SK-N-SH treated with all-trans-retinoic acid at 6 μM for 48 hours (cell line): ENCODE results near the gene ALOX15.
"Not testable (repeated sequence)": the region's sequence is repeated elsewhere in the genome, so short reads cannot be mapped to it uniquely, and the experiment has no call there.

ENCODE experiments used
- ATAC-seq: fragments of 200-7000 bp; cut with Tn5 transposase; 3 replicates; pipeline ENCODE4 v1.9.1; 2020; ENCODE audit warnings: mild to moderate bottlenecking, moderate library complexity
- ARNTL ChIP-seq: fragments of 450-650 bp; formaldehyde crosslinking; IDR thresholded peaks from 2 replicates; pipeline ENCODE4 v1.5.0; 2020; ENCODE audit warnings: low read depth, mild to moderate bottlenecking, moderate library complexity, borderline replicate concordance
- CSDC2 ChIP-seq: fragments of 250-450 bp; sonication (Bioruptor Pico); IDR thresholded peaks from 2 replicates; pipeline ENCODE4 v1.5.0; 2020; ENCODE audit warnings: mild to moderate bottlenecking, moderate library complexity
- ESRRG ChIP-seq: fragments of 250-450 bp; sonication (Bioruptor Pico); IDR thresholded peaks from 2 replicates; pipeline ENCODE4 v1.6.1; 2021; ENCODE audit warnings: mild to moderate bottlenecking
- GLIS3 ChIP-seq: fragments of 250-450 bp; sonication (Bioruptor Pico); IDR thresholded peaks from 2 replicates; pipeline ENCODE4 v1.5.0; 2020; ENCODE audit warnings: mild to moderate bottlenecking, moderate library complexity
- ISL1 ChIP-seq: fragments of 250-450 bp; sonication (Bioruptor Pico); IDR thresholded peaks from 2 replicates; pipeline ENCODE4 v2.1.2; 2022; ENCODE audit warnings: mild to moderate bottlenecking, moderate library complexity
- OSR1 ChIP-seq: fragments of 250-450 bp; sonication (Bioruptor Pico); IDR thresholded peaks from 2 replicates; pipeline ENCODE4 v1.8.0; 2022; ENCODE audit warnings: moderate library complexity, mild to moderate bottlenecking, inconsistent platforms
- PATZ1 ChIP-seq: fragments of 250-450 bp; sonication (Bioruptor Pico); IDR thresholded peaks from 2 replicates; pipeline ENCODE4 v1.8.0; 2020; ENCODE audit warnings: mild to moderate bottlenecking, moderate library complexity, borderline replicate concordance
- POU6F1 ChIP-seq: fragments of 250-450 bp; sonication (Bioruptor Pico); IDR thresholded peaks from 2 replicates; pipeline ENCODE4 v1.8.0; 2021; ENCODE audit warnings: low read depth, mild to moderate bottlenecking, moderate library complexity, borderline replicate concordance
- PPARA ChIP-seq: fragments of 250-450 bp; sonication (Bioruptor Pico); IDR thresholded peaks from 2 replicates; pipeline ENCODE4 v1.5.0; 2020; ENCODE audit warnings: mild to moderate bottlenecking, borderline replicate concordance
- RARB ChIP-seq: fragments of 250-450 bp; sonication (Bioruptor Pico); IDR thresholded peaks from 2 replicates; pipeline ENCODE4 v1.8.0; 2021; ENCODE audit warnings: mild to moderate bottlenecking, moderate library complexity
- SNAI2 ChIP-seq: fragments of 250-450 bp; sonication (Bioruptor Pico); IDR thresholded peaks from 2 replicates; pipeline ENCODE4 v1.5.0; 2020; ENCODE audit warnings: mild to moderate bottlenecking, moderate library complexity
- TCF4 ChIP-seq: fragments of 250-450 bp; sonication (Bioruptor Pico); IDR thresholded peaks from 2 replicates; pipeline ENCODE4 v1.8.0; 2021; ENCODE audit warnings: mild to moderate bottlenecking, moderate library complexity, borderline replicate concordance
- ZC3H10 ChIP-seq: fragments of 250-450 bp; sonication (Bioruptor Pico); IDR thresholded peaks from 2 replicates; pipeline ENCODE4 v1.5.1; 2021; ENCODE audit warnings: mild to moderate bottlenecking, moderate library complexity
- ZFP3 ChIP-seq: fragments of 250-450 bp; sonication (Bioruptor Pico); IDR thresholded peaks from 2 replicates; pipeline ENCODE4 v1.5.0; 2020; ENCODE audit warnings: mild to moderate bottlenecking, moderate library complexity
- ZFP30 ChIP-seq: fragments of 450-650 bp; formaldehyde crosslinking; IDR thresholded peaks from 2 replicates; pipeline ENCODE4 v1.5.0; 2022; ENCODE audit warnings: mild to moderate bottlenecking, moderate library complexity
- ZNF565 ChIP-seq: fragments of 450-650 bp; formaldehyde crosslinking; conservative IDR thresholded peaks from 2 replicates; pipeline ENCODE4 v1.5.0; 2020; ENCODE audit warnings: low read depth, mild to moderate bottlenecking, moderate library complexity
- ZNF70 ChIP-seq: fragments of 450-650 bp; formaldehyde crosslinking; IDR thresholded peaks from 2 replicates; pipeline ENCODE4 v1.5.0; 2020; ENCODE audit warnings: mild to moderate bottlenecking, moderate library complexity
- ZNF8 ChIP-seq: fragments of 450-650 bp; formaldehyde crosslinking; IDR thresholded peaks from 2 replicates; pipeline ENCODE4 v1.5.0; 2020; ENCODE audit warnings: mild to moderate bottlenecking, moderate library complexity
- TF ChIP-seq, protein P1 (sequence below): fragments of 250-450 bp; sonication (Bioruptor Pico); IDR thresholded peaks from 2 replicates; pipeline ENCODE4 v1.5.1; 2020; ENCODE audit warnings: low read depth, mild to moderate bottlenecking, moderate library complexity
- TF ChIP-seq, protein P2 (sequence below): fragments of 250-450 bp; sonication (Bioruptor Pico); IDR thresholded peaks from 2 replicates; pipeline ENCODE4 v1.5.0; 2020; ENCODE audit warnings: mild to moderate bottlenecking, moderate library complexity

The ALOX15 gene

DNA sequence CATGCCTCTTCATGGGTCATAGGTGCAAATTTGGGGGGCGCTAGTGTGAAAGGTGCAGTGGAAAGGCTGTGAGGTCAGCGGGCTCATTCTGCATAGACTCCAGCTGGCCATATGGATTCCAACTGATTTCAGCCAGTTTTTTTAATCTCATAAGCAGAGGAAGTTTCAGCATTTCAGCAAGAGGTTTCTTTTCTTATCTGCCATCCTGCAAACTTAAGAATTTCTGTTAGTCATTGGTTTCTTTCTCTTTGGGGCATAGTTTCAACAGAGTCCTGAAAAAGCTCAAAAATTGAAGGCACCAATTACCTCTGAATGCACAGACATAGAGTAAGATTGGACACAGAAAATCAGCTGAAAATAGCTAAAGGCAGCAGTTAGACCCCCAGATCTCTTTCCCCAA is 16.2 kb upstream of the ALOX15 start:
- TF ChIP-seq OSR1: no peak
- TF ChIP-seq ESRRG (CRISPR knock-in tag): no peak
- TF ChIP-seq, protein P1, sequence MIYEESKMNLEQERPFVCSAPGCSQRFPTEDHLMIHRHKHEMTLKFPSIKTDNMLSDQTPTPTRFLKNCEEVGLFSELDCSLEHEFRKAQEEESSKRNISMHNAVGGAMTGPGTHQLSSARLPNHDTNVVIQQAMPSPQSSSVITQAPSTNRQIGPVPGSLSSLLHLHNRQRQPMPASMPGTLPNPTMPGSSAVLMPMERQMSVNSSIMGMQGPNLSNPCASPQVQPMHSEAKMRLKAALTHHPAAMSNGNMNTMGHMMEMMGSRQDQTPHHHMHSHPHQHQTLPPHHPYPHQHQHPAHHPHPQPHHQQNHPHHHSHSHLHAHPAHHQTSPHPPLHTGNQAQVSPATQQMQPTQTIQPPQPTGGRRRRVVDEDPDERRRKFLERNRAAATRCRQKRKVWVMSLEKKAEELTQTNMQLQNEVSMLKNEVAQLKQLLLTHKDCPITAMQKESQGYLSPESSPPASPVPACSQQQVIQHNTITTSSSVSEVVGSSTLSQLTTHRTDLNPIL (CRISPR knock-in tag): no peak
- TF ChIP-seq PATZ1 (CRISPR knock-in tag): no peak
- TF ChIP-seq ISL1 (CRISPR knock-in tag): no peak
- TF ChIP-seq SNAI2 (CRISPR knock-in tag): no peak
- TF ChIP-seq PPARA (CRISPR knock-in tag): no peak
- no peak for ATAC-seq

GRCh38 chr17:4655933-4656332 is 14.5 kb upstream of the ALOX15 start:
- ATAC-seq: not testable (repeated sequence)

DNA sequence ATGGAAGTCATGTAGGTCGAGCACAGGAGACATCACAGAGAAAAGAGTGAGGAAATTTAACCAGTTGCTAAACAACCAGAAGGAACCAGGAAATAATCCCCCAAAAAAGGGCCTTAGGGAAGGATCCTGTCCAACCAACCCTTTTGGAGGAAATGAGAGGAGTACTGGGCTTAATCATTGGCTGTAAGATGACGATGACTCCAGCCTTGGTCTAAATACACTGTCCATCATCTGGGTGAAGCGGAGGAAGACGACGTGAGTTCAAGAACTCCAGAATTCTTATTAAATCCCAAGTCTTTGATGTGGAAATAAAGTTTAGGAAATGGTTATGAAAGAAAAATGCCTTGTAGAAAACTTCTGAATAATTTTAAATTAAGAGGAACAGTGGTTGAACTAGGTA is 11.5 kb upstream of the ALOX15 start:
- no peak for ATAC-seq
- TF ChIP-seq ZNF70 (CRISPR knock-in tag) (no peak), ESRRG (CRISPR knock-in tag) (no peak), ZC3H10 (CRISPR knock-in tag) (no peak), RARB (CRISPR knock-in tag) (no peak), CSDC2 (no peak), OSR1 (no peak), ISL1 (CRISPR knock-in tag) (no peak)

DNA sequence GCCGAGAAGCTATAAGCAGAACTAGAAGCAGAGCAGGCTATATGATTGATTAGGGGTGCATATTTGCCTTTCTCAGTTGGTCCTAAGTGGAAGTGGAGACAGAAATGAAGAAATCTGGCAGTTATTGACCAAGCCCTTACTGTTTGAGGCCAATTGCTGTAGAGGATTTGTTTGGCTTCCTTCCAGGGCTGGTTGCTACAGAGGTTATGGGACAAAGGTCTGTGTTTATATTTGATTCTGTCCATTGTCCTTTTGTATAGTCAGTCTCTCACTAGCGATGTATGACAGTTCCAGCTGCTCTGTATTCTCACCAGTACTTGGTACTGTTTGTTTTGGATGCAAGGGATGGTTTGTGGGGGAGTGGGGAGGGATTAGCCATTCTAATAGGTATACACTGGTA is 7.3 kb upstream of the ALOX15 start:
- ATAC-seq: no peak
- TF ChIP-seq ZFP3 (CRISPR knock-in tag): no peak
- TF ChIP-seq, protein P2, sequence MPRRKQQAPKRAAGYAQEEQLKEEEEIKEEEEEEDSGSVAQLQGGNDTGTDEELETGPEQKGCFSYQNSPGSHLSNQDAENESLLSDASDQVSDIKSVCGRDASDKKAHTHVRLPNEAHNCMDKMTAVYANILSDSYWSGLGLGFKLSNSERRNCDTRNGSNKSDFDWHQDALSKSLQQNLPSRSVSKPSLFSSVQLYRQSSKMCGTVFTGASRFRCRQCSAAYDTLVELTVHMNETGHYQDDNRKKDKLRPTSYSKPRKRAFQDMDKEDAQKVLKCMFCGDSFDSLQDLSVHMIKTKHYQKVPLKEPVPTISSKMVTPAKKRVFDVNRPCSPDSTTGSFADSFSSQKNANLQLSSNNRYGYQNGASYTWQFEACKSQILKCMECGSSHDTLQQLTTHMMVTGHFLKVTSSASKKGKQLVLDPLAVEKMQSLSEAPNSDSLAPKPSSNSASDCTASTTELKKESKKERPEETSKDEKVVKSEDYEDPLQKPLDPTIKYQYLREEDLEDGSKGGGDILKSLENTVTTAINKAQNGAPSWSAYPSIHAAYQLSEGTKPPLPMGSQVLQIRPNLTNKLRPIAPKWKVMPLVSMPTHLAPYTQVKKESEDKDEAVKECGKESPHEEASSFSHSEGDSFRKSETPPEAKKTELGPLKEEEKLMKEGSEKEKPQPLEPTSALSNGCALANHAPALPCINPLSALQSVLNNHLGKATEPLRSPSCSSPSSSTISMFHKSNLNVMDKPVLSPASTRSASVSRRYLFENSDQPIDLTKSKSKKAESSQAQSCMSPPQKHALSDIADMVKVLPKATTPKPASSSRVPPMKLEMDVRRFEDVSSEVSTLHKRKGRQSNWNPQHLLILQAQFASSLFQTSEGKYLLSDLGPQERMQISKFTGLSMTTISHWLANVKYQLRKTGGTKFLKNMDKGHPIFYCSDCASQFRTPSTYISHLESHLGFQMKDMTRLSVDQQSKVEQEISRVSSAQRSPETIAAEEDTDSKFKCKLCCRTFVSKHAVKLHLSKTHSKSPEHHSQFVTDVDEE: no peak
- TF ChIP-seq PATZ1 (CRISPR knock-in tag): no peak
- TF ChIP-seq ARNTL (CRISPR knock-in tag): no peak
- TF ChIP-seq, protein P1 (CRISPR knock-in tag): no peak
- no peak for TF ChIP-seq PPARA (CRISPR knock-in tag)
- TF ChIP-seq ZC3H10 (CRISPR knock-in tag): no peak
- TF ChIP-seq ZNF565 (CRISPR knock-in tag): no peak
- no peak for TF ChIP-seq POU6F1 (CRISPR knock-in tag)
- no peak for TF ChIP-seq ZFP30 (CRISPR knock-in tag)
- TF ChIP-seq OSR1: no peak
- no peak for TF ChIP-seq TCF4 (CRISPR knock-in tag)
- no peak for TF ChIP-seq RARB (CRISPR knock-in tag)
- no peak for TF ChIP-seq GLIS3
- no peak for TF ChIP-seq ZNF8
- TF ChIP-seq SNAI2 (CRISPR knock-in tag): no peak
